ACHN (cell line): ENCODE results near the gene ANXA9.

ENCODE experiments used
- DNase-seq: peaks from one replicate; pipeline ENCODE4 v3.0.0-alpha.2; 2015
- in situ Hi-C: cut with HindIII; loops from 2 replicates; pipeline ENCODE4 v1.10.0; 2017; ENCODE audit warnings: low sequenced_read_pairs, low pct_ligation_motif_present, low pct_unique_long_range_greater_than_20kb

ANXA9 gene

GRCh38 chr1:151026460-151026859, 44.4 kb downstream of the ANXA9 start:
- in situ Hi-C loops: no loop called here
- DNase-seq: no peak

GRCh38 chr1:151032164-151032563, 50.1 kb downstream of the ANXA9 start:
- in situ Hi-C loops: no loop called here
- DNase-seq: no peak

- DNase-seq: no peak
- in situ Hi-C loops: no loop called here
These were observed 53.1 kb downstream of the ANXA9 start for GRCh38 chr1:151035167-151035566.

GRCh38 chr1:151036356-151036755, 54.3 kb downstream of the ANXA9 start, which contains the start of gene BNIPL:
TSS of gene BNIPL (plus strand) at chr1:151036586. CDS start at chr1:151036726, 140 bp downstream.
- no peak for DNase-seq
- in situ Hi-C loops: no loop called here

- no peak for DNase-seq
- in situ Hi-C loops: no loop called here
These were observed 54.9 kb downstream of the ANXA9 start for GRCh38 chr1:151037032-151037431.

- in situ Hi-C loops: no loop called here
- no peak for DNase-seq
These were observed 57.4 kb downstream of the ANXA9 start for GRCh38 chr1:151039521-151039920.

GRCh38 chr1:151043163-151043562, 61.1 kb downstream of the ANXA9 start:
- no peak for DNase-seq
- in situ Hi-C loops: no loop called here
